ENCODE results near the gene FNDC1. TPM values are rescaled to one million over a fixed set of nuclear protein-coding genes. Genes with fewer than 3 reads are reported as not detected.

The FNDC1 gene
- total RNA-seq, 1 experiment from 2014 or later, result not detected

DNA sequence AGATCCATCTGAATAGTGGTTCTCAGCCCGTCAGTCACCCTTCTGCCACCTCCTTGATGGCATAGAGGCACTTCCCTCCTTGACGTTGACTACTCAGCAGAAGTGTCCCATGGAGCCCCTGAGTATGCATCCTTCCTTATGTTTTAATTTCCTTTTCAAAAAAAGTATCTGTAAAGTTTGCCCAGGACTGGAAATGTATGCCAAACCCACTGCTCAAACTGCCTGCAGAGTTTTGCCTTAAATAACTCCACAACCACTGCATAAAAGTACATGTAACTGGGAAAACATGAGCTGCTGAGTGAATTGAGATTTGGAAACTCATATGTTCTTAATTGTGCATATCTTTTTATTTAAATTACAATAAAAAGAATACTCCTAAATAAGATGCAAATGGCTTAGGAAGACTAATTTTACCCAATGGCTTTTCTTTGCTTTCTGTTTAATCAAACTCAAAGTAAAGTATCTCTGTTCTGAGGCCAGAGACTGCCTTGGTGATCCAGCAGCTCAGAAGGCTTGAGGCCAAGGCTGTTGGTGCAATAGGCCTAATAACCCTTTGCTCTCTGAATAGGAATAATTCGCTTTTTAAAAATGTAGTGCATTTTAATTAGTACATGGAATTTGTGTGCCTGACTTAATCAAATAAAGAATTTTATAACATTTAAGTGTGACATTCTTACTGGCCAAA, 90.4 kb downstream of the FNDC1 start:
- Mint-ChIP-seq H3K4me3 (ENCODE audit: unreplicated experiment) (no peak overlapping the region), H3K27ac (ENCODE audit: unreplicated experiment) (no peak overlapping the region), H3K4me1 (ENCODE audit: low read depth, unreplicated experiment) (no peaks in the 10 kb centered on the region), H3K36me3 (ENCODE audit: insufficient read depth, unreplicated experiment) (peaks cover 5% of the 10 kb centered on the region), H3K9me3 (ENCODE audit: unreplicated experiment) (no peaks in the 10 kb centered on the region), H3K27me3 (ENCODE audit: insufficient read depth, unreplicated experiment) (peaks cover 11% of the 10 kb centered on the region)
- BruUV-seq (replicated peaks), result no TSS peak
- no peaks in the 10 kb centered on the region for H3K36me3 ChIP-seq (ENCODE audit: control insufficient read depth, insufficient read depth, low read length)
- TF ChIP-seq, protein P1, sequence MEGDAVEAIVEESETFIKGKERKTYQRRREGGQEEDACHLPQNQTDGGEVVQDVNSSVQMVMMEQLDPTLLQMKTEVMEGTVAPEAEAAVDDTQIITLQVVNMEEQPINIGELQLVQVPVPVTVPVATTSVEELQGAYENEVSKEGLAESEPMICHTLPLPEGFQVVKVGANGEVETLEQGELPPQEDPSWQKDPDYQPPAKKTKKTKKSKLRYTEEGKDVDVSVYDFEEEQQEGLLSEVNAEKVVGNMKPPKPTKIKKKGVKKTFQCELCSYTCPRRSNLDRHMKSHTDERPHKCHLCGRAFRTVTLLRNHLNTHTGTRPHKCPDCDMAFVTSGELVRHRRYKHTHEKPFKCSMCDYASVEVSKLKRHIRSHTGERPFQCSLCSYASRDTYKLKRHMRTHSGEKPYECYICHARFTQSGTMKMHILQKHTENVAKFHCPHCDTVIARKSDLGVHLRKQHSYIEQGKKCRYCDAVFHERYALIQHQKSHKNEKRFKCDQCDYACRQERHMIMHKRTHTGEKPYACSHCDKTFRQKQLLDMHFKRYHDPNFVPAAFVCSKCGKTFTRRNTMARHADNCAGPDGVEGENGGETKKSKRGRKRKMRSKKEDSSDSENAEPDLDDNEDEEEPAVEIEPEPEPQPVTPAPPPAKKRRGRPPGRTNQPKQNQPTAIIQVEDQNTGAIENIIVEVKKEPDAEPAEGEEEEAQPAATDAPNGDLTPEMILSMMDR (IDR thresholded peaks at IDR 0.05; ENCODE audit: insufficient read depth in 1 of 2, low read depth in 1 of 2, low read length in 1 of 2, severe bottlenecking in 1 of 2, unreplicated experiment in 1 of 2), result no peak
- no peak for DNase-seq
- intact Hi-C loops (cut with micrococcal nuclease; ENCODE audit: unreplicated experiment), result loop anchor here (10.0 kb wide), 1 partner anchor 395 kb away; no protein-coding TSS in a partner anchor
- H3K9me3 ChIP-seq, result no peaks in the 10 kb centered on the region
- CTCF ChIA-PET, result no interaction called here
- POLR2A ChIA-PET, result no interaction called here
- H3K27me3 ChIP-seq (replicated peaks; ENCODE audit: control insufficient read depth, insufficient read depth, low read length), result no peaks in the 10 kb centered on the region
- no peaks in the 10 kb centered on the region for H3K4me1 ChIP-seq
- H3K4me3 ChIP-seq (ENCODE audit: low read depth, low read length), result no peak overlapping the region

DNA sequence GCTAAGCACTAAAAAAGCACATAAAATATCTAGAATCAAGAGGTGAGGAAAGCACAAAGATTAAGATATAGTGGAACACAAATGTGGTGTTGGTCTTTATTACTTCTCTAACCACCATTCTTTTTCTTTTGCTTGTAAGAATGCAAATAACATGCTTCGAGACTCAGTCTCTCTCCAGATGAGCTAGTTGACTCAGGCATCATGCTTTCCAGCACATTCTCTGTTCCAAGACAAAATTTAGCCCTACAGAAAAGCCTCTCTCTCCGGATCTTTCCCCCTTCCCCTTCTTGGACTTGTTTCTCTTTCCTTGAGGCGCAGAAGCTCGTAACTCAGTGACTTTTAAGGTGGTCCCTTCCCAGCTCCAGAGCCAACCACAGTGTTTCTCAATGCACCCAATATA, 91.0 kb downstream of the FNDC1 start:
- TF ChIP-seq, protein P1 (IDR thresholded peaks at IDR 0.05; ENCODE audit: insufficient read depth in 1 of 2, low read depth in 1 of 2, low read length in 1 of 2, severe bottlenecking in 1 of 2, unreplicated experiment in 1 of 2), result no peak
- Mint-ChIP-seq H3K27me3 (ENCODE audit: insufficient read depth, unreplicated experiment) (peaks cover 8% of the 10 kb centered on the region), H3K9me3 (ENCODE audit: unreplicated experiment) (no peaks in the 10 kb centered on the region), H3K4me1 (ENCODE audit: low read depth, unreplicated experiment) (no peaks in the 10 kb centered on the region), H3K4me3 (ENCODE audit: unreplicated experiment) (no peak overlapping the region), H3K27ac (ENCODE audit: unreplicated experiment) (no peak overlapping the region), H3K36me3 (ENCODE audit: insufficient read depth, unreplicated experiment) (peaks cover 5% of the 10 kb centered on the region)
- no TSS peak for BruUV-seq (replicated peaks)
- Histone ChIP-seq H3K9me3 (no peaks in the 10 kb centered on the region), H3K4me1 (no peaks in the 10 kb centered on the region), H3K36me3 (ENCODE audit: control insufficient read depth, insufficient read depth, low read length) (no peaks in the 10 kb centered on the region), H3K4me3 (ENCODE audit: low read depth, low read length) (no peak overlapping the region), H3K27me3 (replicated peaks; ENCODE audit: control insufficient read depth, insufficient read depth, low read length) (no peaks in the 10 kb centered on the region)
- POLR2A ChIA-PET, result no interaction called here
- intact Hi-C loops (cut with micrococcal nuclease; ENCODE audit: unreplicated experiment), result no loop called here
- no peak for DNase-seq
- CTCF ChIA-PET, result no interaction called here

DNA sequence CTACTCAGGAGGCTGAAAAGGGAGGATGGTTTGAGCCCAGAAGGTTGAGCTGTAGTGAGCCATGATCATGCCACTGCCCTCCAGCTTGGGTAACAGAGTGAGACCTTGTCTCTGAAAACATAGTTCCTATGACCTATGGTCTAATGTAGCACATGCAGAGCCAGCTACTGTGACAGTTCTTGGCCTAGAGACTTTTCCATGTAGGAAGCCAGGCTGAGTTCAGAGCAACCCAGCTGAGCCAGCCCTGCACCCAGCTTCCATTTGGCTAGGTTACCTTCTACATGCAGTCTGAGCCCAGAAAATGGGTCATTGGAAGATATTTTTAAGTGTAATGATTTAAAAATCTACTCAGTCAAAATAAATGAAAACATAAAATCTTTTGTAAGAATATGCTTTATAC, 92.8 kb downstream of the FNDC1 start:
- no peak for DNase-seq
- no peaks in the 10 kb centered on the region for H3K9me3 ChIP-seq
- no peaks in the 10 kb centered on the region for H3K4me1 Mint-ChIP-seq (ENCODE audit: low read depth, unreplicated experiment)
- no peaks in the 10 kb centered on the region for H3K4me1 ChIP-seq
- POLR2A ChIA-PET, result no interaction called here
- peaks cover 8% of the 10 kb centered on the region for H3K27me3 Mint-ChIP-seq (ENCODE audit: insufficient read depth, unreplicated experiment)
- H3K27me3 ChIP-seq (replicated peaks; ENCODE audit: control insufficient read depth, insufficient read depth, low read length), result no peaks in the 10 kb centered on the region
- no peaks in the 10 kb centered on the region for H3K36me3 ChIP-seq (ENCODE audit: control insufficient read depth, insufficient read depth, low read length)
- H3K4me3 ChIP-seq (ENCODE audit: low read depth, low read length), result no peak overlapping the region
- H3K27ac Mint-ChIP-seq (ENCODE audit: unreplicated experiment), result no peak overlapping the region
- no TSS peak for BruUV-seq (replicated peaks)
- CTCF ChIA-PET, result interaction anchor here (0.6 kb wide), 1 partner anchor 12 kb away, joined by 4 read pairs; no protein-coding TSS in a partner anchor
- peaks cover 5% of the 10 kb centered on the region for H3K36me3 Mint-ChIP-seq (ENCODE audit: insufficient read depth, unreplicated experiment)
- no peak overlapping the region for H3K4me3 Mint-ChIP-seq (ENCODE audit: unreplicated experiment)
- intact Hi-C loops (cut with micrococcal nuclease; ENCODE audit: unreplicated experiment), result no loop called here
- H3K9me3 Mint-ChIP-seq (ENCODE audit: unreplicated experiment), result no peaks in the 10 kb centered on the region
- TF ChIP-seq, protein P1 (IDR thresholded peaks at IDR 0.05; ENCODE audit: insufficient read depth in 1 of 2, low read depth in 1 of 2, low read length in 1 of 2, severe bottlenecking in 1 of 2, unreplicated experiment in 1 of 2), result no peak
